HepG2 (cell line): ENCODE results near the gene RPS6KA2. TPM values are rescaled to one million over a fixed set of nuclear protein-coding genes. Genes with fewer than 3 reads are reported as not detected.

Experiments
- ATAC-seq: fragments of 200-7000 bp; cut with Tn5 transposase; 3 replicates; pipeline ENCODE4 v1.9.1; 2020; ENCODE audit warnings: mild to moderate bottlenecking, moderate library complexity
- BruUV-seq: library from RNA; stranded (reverse); fragments of 400-500 nt; replicated peaks from 2 replicates; lab custom pipeline; 2021; lab: Mats Ljungman, UMichigan
- CTCF ChIA-PET: fragments of 300-600 bp; formaldehyde crosslinking; extraction: SDS; loops from one replicate; lab custom pipeline; 2021; ENCODE audit warnings: low total read pairs, inconsistent platforms, low intra/inter-chr PET ratio; lab: Yijun Ruan, JAX
- POLR2A ChIA-PET: fragments of 350-600 bp; sonication (Branson Sonifier 250); formaldehyde crosslinking; loops from one replicate; lab custom pipeline; 2020; ENCODE audit warnings: antibody characterized with exemption, inconsistent platforms; lab: Yijun Ruan, JAX
- DNase-seq: peaks from one replicate; pipeline ENCODE4 v3.0.0-alpha.2; 2015; ENCODE audit warnings: low spot score
- FAIRE-seq: peaks from 3 replicates; lab custom pipeline; 2011; peaks lifted over from hg19 to GRCh38; lab: Jason Lieb, UNC
- H2AFZ ChIP-seq: one replicate; pipeline ENCODE4 v1.6.1; 2011; ENCODE audit warnings: low read length, inconsistent platforms
- H3K27ac ChIP-seq: fragments of 300-600 bp; 3 replicates; pipeline ENCODE4 v1.8.0; 2011; ENCODE audit warnings: mixed run types, mild to moderate bottlenecking, mixed read lengths, low read length, inconsistent platforms; ENCODE audit not compliant: insufficient read depth; ENCODE audit errors: extremely low read length
- H3K27me3 ChIP-seq, 2 experiments: fragments of 200-600 bp in 1 of 2; 2 replicates in 1 of 2; 3 replicates in 1 of 2; pipeline versions ENCODE4 v1.6.0 to v1.8.0; 2011; ENCODE audit warnings: low read length in 2 of 2, mild to moderate bottlenecking in 2 of 2, moderate library complexity in 2 of 2, inconsistent platforms in 1 of 2; ENCODE audit not compliant: insufficient read depth in 2 of 2, control insufficient read depth in 1 of 2
- H3K36me3 ChIP-seq, 2 experiments: fragments of 200-600 bp in 1 of 2; replicated peaks in 1 of 2; 2 replicates in 1 of 2; 3 replicates in 1 of 2; pipeline versions ENCODE4 v1.5.1 to v1.8.0; 2011; ENCODE audit warnings: low read length in 2 of 2, inconsistent platforms in 1 of 2; ENCODE audit not compliant: insufficient read depth in 2 of 2, control insufficient read depth in 1 of 2
- H3K4me1 ChIP-seq: 2 replicates; pipeline ENCODE4 v1.5.1; 2012; ENCODE audit warnings: low read length, inconsistent platforms; ENCODE audit not compliant: insufficient read depth
- H3K4me2 ChIP-seq: 2 replicates; pipeline ENCODE4 v1.6.0; 2011; ENCODE audit warnings: low read depth, low read length, inconsistent platforms
- H3K4me3 ChIP-seq, 3 experiments: fragments of 200-600 bp in 1 of 3; sonication (generic), shearing (Covaris generic) in 1 of 3; replicated peaks in 1 of 3; 2 replicates each; pipeline ENCODE4 v1.5.1; 2011 to 2016; ENCODE audit warnings: low read length in 3 of 3, inconsistent platforms in 2 of 3, low read depth in 2 of 3, mild to moderate bottlenecking in 2 of 3, control low read depth in 1 of 3, mixed read lengths in 1 of 3; ENCODE audit not compliant: insufficient read depth in 1 of 3
- H3K79me2 ChIP-seq: one replicate; pipeline ENCODE4 v1.6.1; 2011; ENCODE audit warnings: low read length, inconsistent platforms; ENCODE audit not compliant: insufficient read depth
- H3K9ac ChIP-seq: 2 replicates; pipeline ENCODE4 v1.6.0; 2011; ENCODE audit warnings: mild to moderate bottlenecking, low read depth, low read length, inconsistent platforms; ENCODE audit not compliant: insufficient read depth
- H3K9me3 ChIP-seq: 2 replicates; pipeline ENCODE4 v1.5.1; 2012; ENCODE audit warnings: mild to moderate bottlenecking, low read length
- H4K20me1 ChIP-seq: 2 replicates; pipeline ENCODE4 v1.6.0; 2011; ENCODE audit warnings: inconsistent platforms, mild to moderate bottlenecking, low read length, moderate library complexity; ENCODE audit not compliant: insufficient read depth
- FIP1L1 ChIP-seq: fragments of 200-400 bp; formaldehyde crosslinking; IDR thresholded peaks from 2 replicates; pipeline ENCODE4 v1.6.1; 2018; ENCODE audit warnings: low read depth, mild to moderate bottlenecking, low read length, moderate library complexity, borderline replicate concordance; ENCODE audit not compliant: insufficient read depth
- HCFC1 ChIP-seq: fragments of 150-350 bp; IDR thresholded peaks from 2 replicates; pipeline ENCODE4 v1.6.1; 2014; ENCODE audit warnings: low read depth, low read length
- MBNL3 ChIP-seq: fragments of 250-450 bp; sonication (Bioruptor Pico); conservative IDR thresholded peaks from 2 replicates; pipeline ENCODE4 v1.8.0; 2022; ENCODE audit warnings: mild to moderate bottlenecking, inconsistent platforms
- PAWR ChIP-seq: sonication (generic); formaldehyde crosslinking; IDR thresholded peaks from 2 replicates; pipeline ENCODE4 v1.4.0; 2020; ENCODE audit warnings: missing genetic modification reagents, mild to moderate bottlenecking, borderline replicate concordance
- RFX5 ChIP-seq: IDR thresholded peaks from 2 replicates; pipeline ENCODE4 v1.6.1; 2011; ENCODE audit warnings: low read depth, low read length, improper control_type of control experiment
- SNAPC2 ChIP-seq: sonication (generic); formaldehyde crosslinking; IDR thresholded peaks from 2 replicates; pipeline ENCODE4 v1.8.1; 2022; ENCODE audit warnings: mild to moderate bottlenecking, missing genetic modification reagents
- SNRNP70 ChIP-seq: fragments of 200-400 bp; formaldehyde crosslinking; IDR thresholded peaks from 2 replicates; pipeline ENCODE4 v1.6.1; 2017; ENCODE audit warnings: mild to moderate bottlenecking, low read depth, low read length, moderate library complexity
- ZNF333 ChIP-seq: sonication (generic); formaldehyde crosslinking; IDR thresholded peaks from 2 replicates; pipeline ENCODE4 v1.4.0; 2020; ENCODE audit warnings: mild to moderate bottlenecking, missing genetic modification reagents, borderline replicate concordance
- ZNF557 ChIP-seq: sonication (generic); formaldehyde crosslinking; IDR thresholded peaks from 2 replicates; pipeline ENCODE4 v1.4.0; 2020; ENCODE audit warnings: missing genetic modification reagents
- ZSCAN30 ChIP-seq: sonication (generic); formaldehyde crosslinking; IDR thresholded peaks from 2 replicates; pipeline ENCODE4 v1.5.0; 2020; ENCODE audit warnings: mild to moderate bottlenecking, missing genetic modification reagents
- WGBS: methylation state at CpG from one replicate; pipeline ENCODE4 v1.1.6; 2017; ENCODE audit warnings: low lambda C conversion rate; 5-methylcytosine and 5-hydroxymethylcytosine counted together
- in situ Hi-C: cut with HindIII; loops from 2 replicates; pipeline ENCODE4 v1.10.0; 2017; ENCODE audit warnings: low pct_unique_long_range_greater_than_20kb; ENCODE audit not compliant: extremely low pct_ligation_motif_present
- intact Hi-C: fragments of 100-400 bp; cut with micrococcal nuclease; formaldehyde crosslinking; loops from one replicate; pipeline ENCODE4 v1.10.0; 2022; ENCODE audit not compliant: unreplicated experiment
- polyA plus RNA-seq, 8 experiments: library from polyadenylated mRNA; depleted of rRNA in 3 of 8; stranded (reverse) in 7 of 8; unstranded in 1 of 8; fragments of >200 nt; fragmentation: Illumina TruSeq in 4 of 8; extraction: Trizol in 4 of 8; gene quantifications; 2 replicates each; pipeline versions ENCODE4 v1.2.1 to v1.2.3, GENCODE V29; 2011 to 2016; ENCODE audit warnings: low read depth in 4 of 8, missing spikeins in 1 of 8, mixed read lengths in 1 of 8; ENCODE audit not compliant: insufficient read depth in 1 of 8
- total RNA-seq, 5 experiments: library from RNA; depleted of rRNA; stranded (reverse); fragments of >200 nt; fragmentation: Illumina TruSeq; extraction: Trizol; gene quantifications; 2 replicates each; pipeline ENCODE4 v1.2.3, GENCODE V29; 2016; ENCODE audit warnings: low read depth in 1 of 5
- TF ChIP-seq, protein P1 (sequence below): sonication (generic); formaldehyde crosslinking; IDR thresholded peaks from 2 replicates; pipeline ENCODE4 v1.5.0; 2020; ENCODE audit warnings: mild to moderate bottlenecking, missing genetic modification reagents, borderline replicate concordance
- TF ChIP-seq, protein P2 (sequence below): sonication (generic); formaldehyde crosslinking; IDR thresholded peaks from 2 replicates; pipeline ENCODE4 v1.4.0; 2020; ENCODE audit warnings: missing genetic modification reagents; ENCODE audit errors: not compliant biosample characterization

Gene RPS6KA2
- total and polyA plus RNA-seq, 2 of the 13 experiments (the other 11 are each of a cell fraction or from before 2014, with no cell fraction given): 0.22 to 0.38 TPM

DNA sequence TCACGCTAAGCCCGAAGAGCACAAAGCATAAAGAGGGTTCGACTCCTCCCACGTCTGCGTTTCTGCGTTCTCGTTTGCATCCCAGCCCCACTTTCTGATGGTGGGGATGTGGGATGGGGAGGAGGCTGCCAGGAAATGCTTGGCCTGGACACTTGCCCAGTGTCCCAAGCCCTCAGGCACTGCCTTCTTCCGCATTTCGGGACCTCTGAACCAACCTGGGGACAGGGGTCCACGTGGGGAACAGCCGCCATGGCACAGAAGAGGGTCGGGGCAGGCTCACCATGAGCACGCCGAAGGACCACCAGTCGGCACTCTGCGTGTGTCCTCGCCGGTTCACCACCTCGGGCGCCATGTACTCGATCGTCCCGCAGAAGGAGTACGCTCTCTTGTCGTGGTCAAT, 128.8 kb downstream of the RPS6KA2 start:
- no peaks in the 10 kb centered on the region for H4K20me1 ChIP-seq
- no peak overlapping the region for H3K9ac ChIP-seq
- no peaks in the 10 kb centered on the region for H3K36me3 ChIP-seq
- no peak for ATAC-seq
- DNase-seq: no peak
- H3K4me1 ChIP-seq: no peaks in the 10 kb centered on the region
- in situ Hi-C loops (no loop called here), intact Hi-C loops (no loop called here)
- no TSS peak for BruUV-seq
- no peak overlapping the region for H3K4me2 ChIP-seq
- no peak for FAIRE-seq
- ChIA-PET CTCF (no interaction called here), POLR2A (no interaction called here)
- H3K27ac ChIP-seq: no peak overlapping the region
- no peak overlapping the region for H2AFZ ChIP-seq
- no peak overlapping the region for H3K4me3 ChIP-seq
- 61% methylated on average over 24 of the region's 25 CpGs for WGBS
- TF ChIP-seq HCFC1 (no peak), SNRNP70 (no peak), ZNF557 (CRISPR knock-in tag) (no peak), PAWR (no peak), ZSCAN30 (CRISPR knock-in tag) (no peak), MBNL3 (CRISPR knock-in tag) (no peak), RFX5 (no peak), SNAPC2 (CRISPR knock-in tag) (no peak), FIP1L1 (no peak), ZNF333 (CRISPR knock-in tag) (no peak)
- TF ChIP-seq, protein P1, sequence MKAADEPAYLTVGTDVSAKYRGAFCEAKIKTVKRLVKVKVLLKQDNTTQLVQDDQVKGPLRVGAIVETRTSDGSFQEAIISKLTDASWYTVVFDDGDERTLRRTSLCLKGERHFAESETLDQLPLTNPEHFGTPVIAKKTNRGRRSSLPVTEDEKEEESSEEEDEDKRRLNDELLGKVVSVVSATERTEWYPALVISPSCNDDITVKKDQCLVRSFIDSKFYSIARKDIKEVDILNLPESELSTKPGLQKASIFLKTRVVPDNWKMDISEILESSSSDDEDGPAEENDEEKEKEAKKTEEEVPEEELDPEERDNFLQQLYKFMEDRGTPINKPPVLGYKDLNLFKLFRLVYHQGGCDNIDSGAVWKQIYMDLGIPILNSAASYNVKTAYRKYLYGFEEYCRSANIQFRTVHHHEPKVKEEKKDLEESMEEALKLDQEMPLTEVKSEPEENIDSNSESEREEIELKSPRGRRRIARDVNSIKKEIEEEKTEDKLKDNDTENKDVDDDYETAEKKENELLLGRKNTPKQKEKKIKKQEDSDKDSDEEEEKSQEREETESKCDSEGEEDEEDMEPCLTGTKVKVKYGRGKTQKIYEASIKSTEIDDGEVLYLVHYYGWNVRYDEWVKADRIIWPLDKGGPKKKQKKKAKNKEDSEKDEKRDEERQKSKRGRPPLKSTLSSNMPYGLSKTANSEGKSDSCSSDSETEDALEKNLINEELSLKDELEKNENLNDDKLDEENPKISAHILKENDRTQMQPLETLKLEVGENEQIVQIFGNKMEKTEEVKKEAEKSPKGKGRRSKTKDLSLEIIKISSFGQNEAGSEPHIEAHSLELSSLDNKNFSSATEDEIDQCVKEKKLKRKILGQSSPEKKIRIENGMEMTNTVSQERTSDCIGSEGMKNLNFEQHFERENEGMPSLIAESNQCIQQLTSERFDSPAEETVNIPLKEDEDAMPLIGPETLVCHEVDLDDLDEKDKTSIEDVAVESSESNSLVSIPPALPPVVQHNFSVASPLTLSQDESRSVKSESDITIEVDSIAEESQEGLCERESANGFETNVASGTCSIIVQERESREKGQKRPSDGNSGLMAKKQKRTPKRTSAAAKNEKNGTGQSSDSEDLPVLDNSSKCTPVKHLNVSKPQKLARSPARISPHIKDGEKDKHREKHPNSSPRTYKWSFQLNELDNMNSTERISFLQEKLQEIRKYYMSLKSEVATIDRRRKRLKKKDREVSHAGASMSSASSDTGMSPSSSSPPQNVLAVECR (CRISPR knock-in tag): no peak
- TF ChIP-seq, protein P2, sequence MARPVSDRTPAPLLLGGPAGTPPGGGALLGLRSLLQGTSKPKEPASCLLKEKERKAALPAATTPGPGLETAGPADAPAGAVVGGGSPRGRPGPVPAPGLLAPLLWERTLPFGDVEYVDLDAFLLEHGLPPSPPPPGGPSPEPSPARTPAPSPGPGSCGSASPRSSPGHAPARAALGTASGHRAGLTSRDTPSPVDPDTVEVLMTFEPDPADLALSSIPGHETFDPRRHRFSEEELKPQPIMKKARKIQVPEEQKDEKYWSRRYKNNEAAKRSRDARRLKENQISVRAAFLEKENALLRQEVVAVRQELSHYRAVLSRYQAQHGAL (CRISPR knock-in tag): no peak
- no peaks in the 10 kb centered on the region for H3K79me2 ChIP-seq
- peaks cover 21 to 92% of the 10 kb centered on the region in 2 experiments for H3K27me3 ChIP-seq
- H3K9me3 ChIP-seq: no peaks in the 10 kb centered on the region
